NOMO-1 treated with dmso at 0.1 percent for 144 hours (cell line): ENCODE data around the gene TSPAN3.

Experiments used
- DNase-seq: peaks from one replicate; lab custom pipeline; 2025; ENCODE audit not compliant: unreplicated experiment; lab: John Stamatoyannopoulos, UW

TSPAN3 gene

GRCh38 chr15:77024273-77025082 lies 46.4 kb downstream of the TSPAN3 start:
- DNase-seq = no peak

- no peak for DNase-seq
Observed at GRCh38 chr15:77023576-77024272, 47.2 kb downstream of the TSPAN3 start.

- no peak for DNase-seq
Observed at GRCh38 chr15:77022646-77023575, 48.0 kb downstream of the TSPAN3 start.

- DNase-seq = no peak
Observed at GRCh38 chr15:77021803-77022381, 49.0 kb downstream of the TSPAN3 start.

GRCh38 chr15:77021088-77021481 lies 49.8 kb downstream of the TSPAN3 start:
- DNase-seq = no peak

- no peak for DNase-seq
Observed at GRCh38 chr15:77020348-77021087, 50.4 kb downstream of the TSPAN3 start.

- DNase-seq = no peak
Observed at GRCh38 chr15:77019521-77020331, 51.2 kb downstream of the TSPAN3 start.

GRCh38 chr15:77018796-77019505 lies 52.0 kb downstream of the TSPAN3 start:
- no peak for DNase-seq

GRCh38 chr15:77017761-77018720 lies 52.9 kb downstream of the TSPAN3 start:
- no peak for DNase-seq

GRCh38 chr15:77017091-77017660 lies 53.7 kb downstream of the TSPAN3 start:
- no peak for DNase-seq

GRCh38 chr15:77016321-77016695 lies 54.6 kb downstream of the TSPAN3 start:
- no peak for DNase-seq

- DNase-seq = no peak
Observed at GRCh38 chr15:77015646-77016320, 55.1 kb downstream of the TSPAN3 start.

GRCh38 chr15:77014132-77015081 lies 56.5 kb downstream of the TSPAN3 start:
- peak; percentile 90 for DNase-seq

- DNase-seq = no peak
Observed at GRCh38 chr15:77013776-77014131, 57.2 kb downstream of the TSPAN3 start.

GRCh38 chr15:77012868-77013267 lies 58.0 kb downstream of the TSPAN3 start:
- DNase-seq = no peak
